ENCODE data around the gene POMT2. TPM values are rescaled to one million over a fixed set of nuclear protein-coding genes. Genes with fewer than 3 reads are reported as not detected.

The POMT2 gene
- total and polyA plus RNA-seq, 8 donors: 11.9 to 29.5 (median 15.4) TPM

DNA sequence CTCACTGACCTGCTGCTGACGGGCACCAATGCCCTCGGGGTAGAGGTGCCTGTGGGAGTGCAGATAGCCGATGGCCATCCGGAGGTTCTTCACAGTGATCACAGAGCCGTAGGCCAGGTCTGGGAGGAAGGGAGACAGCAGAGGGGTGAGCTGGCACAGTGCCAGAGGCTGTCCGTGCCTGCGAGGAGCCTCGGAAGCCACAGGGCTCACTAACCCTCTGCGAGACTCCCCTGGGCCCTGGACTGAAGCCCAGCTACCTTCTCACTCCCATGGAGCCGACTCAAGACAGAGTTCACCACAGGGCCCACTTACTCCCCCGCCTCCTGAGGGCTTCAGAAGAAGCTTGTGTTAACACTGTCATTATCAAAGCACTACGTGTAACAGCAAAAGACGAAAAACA, 24.5 kb downstream of the POMT2 start:
- Histone ChIP-seq H3K9me3 (no peaks in the 10 kb centered on the region), H3K36me3 (peaks cover 0 to 8% (median 0%) of the 10 kb centered on the region in 3 donors), H3K27me3 (no peaks in the 10 kb centered on the region), H3K27ac (no peak overlapping the region), H3K4me3 (no peak overlapping the region), H3K4me1 (no peaks in the 10 kb centered on the region)
- WGBS, 2 donors: 79 to 87% methylated on average over 13 of the region's 13 CpGs
- intact Hi-C loops (cut with DNase I): no loop called here
- DNase-seq: no peak
- TF ChIP-seq, protein P1, sequence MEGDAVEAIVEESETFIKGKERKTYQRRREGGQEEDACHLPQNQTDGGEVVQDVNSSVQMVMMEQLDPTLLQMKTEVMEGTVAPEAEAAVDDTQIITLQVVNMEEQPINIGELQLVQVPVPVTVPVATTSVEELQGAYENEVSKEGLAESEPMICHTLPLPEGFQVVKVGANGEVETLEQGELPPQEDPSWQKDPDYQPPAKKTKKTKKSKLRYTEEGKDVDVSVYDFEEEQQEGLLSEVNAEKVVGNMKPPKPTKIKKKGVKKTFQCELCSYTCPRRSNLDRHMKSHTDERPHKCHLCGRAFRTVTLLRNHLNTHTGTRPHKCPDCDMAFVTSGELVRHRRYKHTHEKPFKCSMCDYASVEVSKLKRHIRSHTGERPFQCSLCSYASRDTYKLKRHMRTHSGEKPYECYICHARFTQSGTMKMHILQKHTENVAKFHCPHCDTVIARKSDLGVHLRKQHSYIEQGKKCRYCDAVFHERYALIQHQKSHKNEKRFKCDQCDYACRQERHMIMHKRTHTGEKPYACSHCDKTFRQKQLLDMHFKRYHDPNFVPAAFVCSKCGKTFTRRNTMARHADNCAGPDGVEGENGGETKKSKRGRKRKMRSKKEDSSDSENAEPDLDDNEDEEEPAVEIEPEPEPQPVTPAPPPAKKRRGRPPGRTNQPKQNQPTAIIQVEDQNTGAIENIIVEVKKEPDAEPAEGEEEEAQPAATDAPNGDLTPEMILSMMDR (IDR thresholded peaks at IDR 0.05): no peak
- ATAC-seq: no peak
- no peak for FAIRE-seq

- Histone ChIP-seq H3K27me3 (no peaks in the 10 kb centered on the region), H3K27ac (no peak overlapping the region), H3K9me3 (no peaks in the 10 kb centered on the region), H3K4me3 (no peak overlapping the region), H3K36me3 (peaks cover 0 to 14% (median 3%) of the 10 kb centered on the region in 3 donors), H3K4me1 (no peaks in the 10 kb centered on the region)
- WGBS, 2 donors: 89% methylated on average over 4 of the region's 4 CpGs
- intact Hi-C loops (cut with DNase I): no loop called here
- TF ChIP-seq, protein P1 (IDR thresholded peaks at IDR 0.05): no peak
- ATAC-seq (no peak), FAIRE-seq (no peak), DNase-seq (no peak)
Measured at GRCh38 chr14:77290705-77291104, 30.0 kb downstream of the POMT2 start.

DNA sequence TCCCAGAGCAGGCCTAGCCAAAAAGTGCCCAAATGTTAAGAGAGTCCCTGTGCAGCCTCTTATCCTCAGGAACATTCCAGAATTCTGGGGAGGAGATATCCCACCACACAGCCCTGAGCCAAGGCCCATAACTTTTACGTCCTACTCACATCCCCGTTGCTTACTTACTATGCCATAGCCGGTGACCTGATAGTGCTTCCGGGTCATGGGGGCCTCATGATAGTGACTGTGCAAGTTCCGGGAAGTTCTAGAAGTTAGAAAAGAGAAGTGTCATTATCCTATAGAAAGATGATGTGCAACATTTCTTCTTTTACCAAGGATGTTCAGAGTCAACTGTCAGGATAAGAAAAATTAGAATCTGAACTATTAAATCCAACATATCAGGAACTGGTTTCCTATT, 34.1 kb downstream of the POMT2 start:
- TF ChIP-seq, protein P1 (IDR thresholded peaks at IDR 0.05): no peak
- Histone ChIP-seq H3K9me3 (no peaks in the 10 kb centered on the region), H3K4me3 (no peak overlapping the region), H3K36me3 (peaks cover 0 to 32% (median 3%) of the 10 kb centered on the region in 3 donors), H3K27ac (no peak overlapping the region), H3K27me3 (no peaks in the 10 kb centered on the region), H3K4me1 (no peaks in the 10 kb centered on the region)
- no peak for ATAC-seq
- DNase-seq: no peak
- intact Hi-C loops (cut with DNase I): no loop called here
- FAIRE-seq: no peak
- 94 to 95% methylated on average over 5 of the region's 5 CpGs for WGBS, 2 donors

DNA sequence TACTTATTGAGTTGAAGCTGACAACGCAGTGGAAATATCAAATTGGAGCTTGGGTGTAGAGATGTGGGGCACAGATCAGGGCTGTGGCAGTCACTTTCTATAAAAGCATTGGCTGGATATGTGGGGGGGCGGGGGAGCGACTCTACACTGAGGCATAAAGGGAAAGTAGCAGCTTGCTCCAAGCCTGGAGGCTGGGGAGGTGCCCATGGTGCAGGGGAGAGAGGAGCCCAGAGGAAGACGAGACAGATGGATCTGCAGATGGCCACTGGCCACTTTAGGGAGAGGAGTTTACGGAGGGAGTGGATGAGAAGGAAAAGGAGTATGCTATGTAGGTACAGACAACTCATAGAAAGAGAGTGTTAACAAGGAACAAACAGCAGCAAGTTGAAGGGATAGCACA, 36.2 kb downstream of the POMT2 start:
- FAIRE-seq: no peak
- Histone ChIP-seq H3K36me3 (peaks cover 0 to 34% (median 3%) of the 10 kb centered on the region in 3 donors), H3K27ac (no peak overlapping the region), H3K27me3 (no peaks in the 10 kb centered on the region), H3K9me3 (no peaks in the 10 kb centered on the region), H3K4me3 (no peak overlapping the region), H3K4me1 (no peaks in the 10 kb centered on the region)
- TF ChIP-seq, protein P1 (IDR thresholded peaks at IDR 0.05): no peak
- ATAC-seq: no peak
- 80 to 89% methylated on average over 5 of the region's 5 CpGs for WGBS, 2 donors
- DNase-seq: no peak
- intact Hi-C loops (cut with DNase I): no loop called here

DNA sequence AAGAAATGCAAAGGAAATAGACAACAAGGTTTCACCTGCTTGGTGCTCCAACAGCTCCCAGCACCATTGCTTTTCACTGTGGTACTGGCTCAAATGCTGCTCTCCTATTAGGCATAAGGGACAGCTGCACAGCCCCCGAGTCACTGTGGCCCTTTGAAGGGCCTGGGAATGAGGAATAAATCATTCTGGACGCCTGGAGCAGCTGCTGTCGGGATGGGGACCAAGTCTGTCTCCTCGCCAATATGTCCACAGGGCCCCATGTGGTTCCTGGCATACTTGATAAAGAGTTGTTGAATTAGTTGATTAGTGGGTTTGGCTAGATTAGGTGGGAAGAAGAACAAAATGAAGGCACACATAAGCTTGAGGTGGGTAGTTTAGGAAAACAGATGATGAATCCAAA, 36.6 kb downstream of the POMT2 start:
- WGBS, 2 donors: 30 to 37% methylated on average over 4 of the region's 4 CpGs
- intact Hi-C loops (cut with DNase I): no loop called here
- H3K4me1 ChIP-seq: no peaks in the 10 kb centered on the region
- no peak overlapping the region for H3K27ac ChIP-seq
- DNase-seq: no peak
- no peaks in the 10 kb centered on the region for H3K9me3 ChIP-seq
- TF ChIP-seq, protein P1 (IDR thresholded peaks at IDR 0.05): no peak
- H3K36me3 ChIP-seq: peaks cover 0 to 34% (median 3%) of the 10 kb centered on the region in 3 donors
- FAIRE-seq: no peak
- no peaks in the 10 kb centered on the region for H3K27me3 ChIP-seq
- no peak overlapping the region for H3K4me3 ChIP-seq
- ATAC-seq: no peak
